8988T (cell line): ENCODE data around the gene ORC1.

Experiments
- DNase-seq: peaks from one replicate; pipeline ENCODE4 v3.0.0; 2011

The ORC1 gene

DNA sequence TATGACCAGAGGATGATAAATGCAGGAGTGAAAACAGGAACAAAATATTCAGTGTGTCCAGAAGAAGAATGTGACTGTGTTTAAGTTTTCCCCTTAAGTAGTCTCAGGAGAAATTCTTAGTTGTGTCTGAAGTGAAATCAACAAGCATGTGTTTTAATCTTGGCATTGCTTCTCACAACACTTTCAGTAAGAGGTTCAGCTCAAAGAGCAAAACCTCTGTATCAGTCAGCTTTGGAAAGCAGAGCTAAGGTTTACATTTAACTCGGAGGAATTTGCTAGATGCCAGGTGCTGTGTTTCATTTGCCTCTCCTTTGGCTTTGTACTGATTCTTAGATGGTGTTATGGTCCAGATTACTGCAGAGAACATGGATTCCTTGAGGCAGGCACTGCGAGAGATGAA lies 66.8 kb downstream of the ORC1 start:
- DNase-seq = no peak

DNA sequence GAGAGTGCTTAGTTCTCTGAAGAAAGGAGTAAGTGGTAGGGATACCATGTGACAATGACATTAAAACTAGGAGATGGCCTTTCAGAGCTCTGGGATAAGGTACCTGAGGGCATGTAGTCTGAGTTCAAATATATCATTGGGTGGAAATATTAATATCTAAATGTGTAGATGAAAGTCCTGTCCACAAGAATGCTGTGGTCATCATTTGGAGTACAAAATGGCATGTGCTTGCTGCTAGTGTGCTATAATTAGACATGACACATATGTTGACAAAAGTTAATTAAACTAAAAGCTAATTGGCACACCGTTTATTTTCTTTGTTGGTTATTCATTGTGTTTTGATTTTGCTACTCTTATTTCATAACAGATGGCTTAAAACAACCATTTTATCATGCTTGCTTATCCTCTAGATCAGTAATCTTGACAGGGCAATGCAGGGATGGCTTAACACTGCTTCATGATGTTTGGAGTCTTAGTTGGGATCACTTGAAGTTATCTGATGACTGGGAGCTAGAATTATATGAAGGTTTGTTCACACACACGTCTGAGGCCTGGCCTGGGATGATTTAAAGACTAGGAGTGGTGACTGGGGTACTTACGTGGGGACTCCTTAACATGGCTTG lies 69.2 kb downstream of the ORC1 start:
- DNase-seq = no peak

DNA sequence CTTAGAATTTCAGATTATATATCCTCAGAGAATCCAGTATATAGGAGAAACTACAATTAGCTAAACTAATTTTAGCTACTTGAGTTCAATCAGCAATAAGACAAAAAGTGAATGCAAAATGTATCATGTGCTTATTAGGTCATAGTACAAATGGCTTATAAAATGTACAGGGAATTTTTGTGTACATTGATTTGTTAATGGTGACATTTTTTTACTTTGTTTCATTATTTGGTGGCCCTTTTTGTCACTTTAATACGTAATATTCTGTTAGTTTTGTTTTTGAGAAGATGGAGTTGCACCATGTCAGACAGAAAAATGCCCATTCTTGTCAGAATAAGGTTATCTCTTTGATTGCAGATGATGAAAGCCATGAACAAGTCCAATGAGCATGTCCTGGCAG lies 71.8 kb downstream of the ORC1 start:
- no peak for DNase-seq

DNA sequence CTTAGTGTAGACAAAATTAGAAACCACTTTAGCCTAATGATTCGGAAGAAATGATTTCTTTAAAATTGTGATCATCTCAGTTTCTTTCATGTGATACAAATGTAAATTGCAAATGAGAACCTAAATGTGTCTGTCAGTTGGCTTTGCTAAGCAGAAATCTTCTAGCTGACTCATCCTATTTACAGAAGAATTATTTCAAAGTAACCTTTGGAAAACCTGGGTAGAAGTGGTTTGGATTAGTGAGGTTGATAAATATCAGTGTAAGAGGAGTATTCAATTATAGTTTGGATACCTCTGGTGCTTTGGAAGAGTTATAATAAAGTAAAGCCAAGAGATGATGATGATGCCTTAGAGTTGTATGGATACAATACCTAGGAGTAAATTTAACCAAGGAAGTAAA lies 75.6 kb downstream of the ORC1 start:
- DNase-seq = no peak

DNA sequence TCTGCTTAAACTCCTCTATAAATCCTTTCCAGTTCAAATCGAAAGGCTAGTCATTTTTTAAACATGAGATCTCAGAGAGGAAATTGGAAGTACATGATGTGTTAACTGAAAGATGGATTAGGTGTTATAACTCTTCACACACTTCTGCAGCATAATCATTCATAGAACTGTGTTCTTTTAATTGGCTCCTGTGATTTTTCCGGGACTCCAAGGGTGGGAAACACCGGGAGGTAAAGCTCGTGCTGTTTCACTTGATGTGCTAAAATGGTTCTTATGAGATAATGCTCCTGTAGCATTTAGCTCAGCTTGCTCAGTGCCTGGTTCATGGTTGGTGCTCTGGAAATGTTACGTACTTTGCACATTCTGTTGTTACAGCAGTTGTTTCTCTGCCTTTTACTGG lies 78.4 kb downstream of the ORC1 start:
- DNase-seq = no peak

DNA sequence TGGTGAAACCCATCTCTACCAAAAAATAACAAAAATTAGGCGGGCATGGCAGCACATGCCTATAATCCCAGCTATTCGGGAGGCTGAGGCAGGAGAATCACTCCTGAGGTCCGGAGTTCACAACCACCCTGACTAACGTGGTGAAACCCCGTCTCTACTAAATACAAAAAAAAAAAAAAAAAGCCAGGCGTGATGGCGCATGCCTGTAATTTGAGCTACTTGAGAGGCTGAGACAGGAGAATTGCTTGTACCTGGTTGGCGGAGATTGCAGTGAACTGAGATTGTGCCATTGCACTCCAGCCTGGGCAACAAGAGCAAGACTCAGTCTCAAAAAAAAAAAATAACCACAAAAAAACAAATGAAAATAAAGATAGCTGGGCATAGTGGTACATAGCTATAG lies 80.5 kb downstream of the ORC1 start:
- DNase-seq = no peak
